ENCODE results near the gene RUNX3.

The RUNX3 gene

DNA sequence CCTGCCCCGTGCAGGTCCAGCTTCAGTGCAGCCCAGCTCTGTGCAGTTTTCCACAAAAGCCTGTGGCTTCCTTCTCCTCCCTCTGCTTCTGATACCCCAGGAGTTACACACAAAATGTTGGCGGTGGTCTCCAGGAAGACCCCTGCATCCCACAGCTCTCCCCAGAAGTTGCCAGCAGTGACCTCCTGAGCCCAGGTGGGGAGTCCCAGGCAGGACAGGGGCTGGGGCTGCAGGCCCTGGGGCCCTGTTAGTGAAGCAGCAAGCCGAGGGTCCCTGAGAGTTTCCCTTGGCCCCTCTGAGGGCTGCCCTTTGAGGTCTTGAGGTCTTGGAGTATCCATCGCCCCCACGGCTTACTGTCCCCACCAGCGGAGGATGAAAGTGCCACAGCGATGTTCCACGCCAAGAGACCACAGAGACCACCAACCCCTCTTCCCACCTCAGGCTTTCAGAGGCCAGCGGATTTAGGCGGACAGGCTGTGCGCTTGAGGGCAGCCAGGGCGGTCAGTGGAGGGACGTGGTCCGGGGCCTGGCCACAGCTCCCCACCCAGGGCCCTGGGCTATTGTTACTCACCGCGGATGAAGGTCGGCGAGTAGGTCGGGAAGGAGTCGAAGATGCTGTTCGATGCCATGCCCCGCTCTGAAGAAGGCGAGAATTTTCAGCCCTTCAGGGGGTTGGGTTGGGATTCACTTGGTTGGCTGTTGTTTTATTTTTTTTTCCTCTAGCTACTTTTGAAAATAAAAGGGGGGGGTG, 34.0 kb upstream of the RUNX3 start:
- no peak for DNase-seq

DNA sequence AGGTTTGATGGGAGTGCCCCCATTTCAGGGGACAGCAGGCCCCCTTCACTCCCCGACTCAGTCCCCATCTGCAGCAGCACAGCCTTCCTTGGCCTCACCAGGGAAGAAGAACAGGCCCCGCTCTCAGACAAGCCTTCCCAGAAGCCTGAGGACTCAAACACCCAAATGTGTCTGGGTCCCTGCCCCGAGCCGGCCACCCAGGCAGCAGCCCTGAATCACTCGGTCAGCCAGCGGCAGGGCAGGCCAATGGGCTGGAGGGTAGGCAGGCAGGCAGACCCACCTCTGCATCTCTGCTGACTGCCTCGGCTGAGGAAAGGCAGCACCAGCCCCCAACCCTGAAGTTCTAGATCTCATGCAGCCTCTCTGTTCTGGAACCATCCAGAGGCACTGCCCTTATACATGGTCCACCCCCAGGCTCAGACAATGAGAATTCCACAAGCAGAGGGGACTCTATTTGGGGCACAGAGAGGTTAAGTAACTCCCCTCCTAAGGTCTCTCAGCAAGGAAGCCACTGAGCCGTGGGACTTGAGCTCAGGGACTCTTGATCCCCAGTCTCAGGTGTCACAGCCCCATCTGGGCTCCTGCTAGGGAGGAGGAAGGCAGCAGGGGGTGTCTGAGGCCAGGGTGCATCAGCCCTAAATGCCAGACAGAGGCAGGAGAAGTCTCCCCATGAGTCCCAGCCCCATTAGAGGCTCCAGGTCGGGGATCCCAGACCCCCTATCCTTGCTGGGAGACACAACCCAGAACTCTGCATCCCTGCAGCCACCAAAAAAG, 33.2 kb upstream of the RUNX3 start:
- DNase-seq: no peak

DNA sequence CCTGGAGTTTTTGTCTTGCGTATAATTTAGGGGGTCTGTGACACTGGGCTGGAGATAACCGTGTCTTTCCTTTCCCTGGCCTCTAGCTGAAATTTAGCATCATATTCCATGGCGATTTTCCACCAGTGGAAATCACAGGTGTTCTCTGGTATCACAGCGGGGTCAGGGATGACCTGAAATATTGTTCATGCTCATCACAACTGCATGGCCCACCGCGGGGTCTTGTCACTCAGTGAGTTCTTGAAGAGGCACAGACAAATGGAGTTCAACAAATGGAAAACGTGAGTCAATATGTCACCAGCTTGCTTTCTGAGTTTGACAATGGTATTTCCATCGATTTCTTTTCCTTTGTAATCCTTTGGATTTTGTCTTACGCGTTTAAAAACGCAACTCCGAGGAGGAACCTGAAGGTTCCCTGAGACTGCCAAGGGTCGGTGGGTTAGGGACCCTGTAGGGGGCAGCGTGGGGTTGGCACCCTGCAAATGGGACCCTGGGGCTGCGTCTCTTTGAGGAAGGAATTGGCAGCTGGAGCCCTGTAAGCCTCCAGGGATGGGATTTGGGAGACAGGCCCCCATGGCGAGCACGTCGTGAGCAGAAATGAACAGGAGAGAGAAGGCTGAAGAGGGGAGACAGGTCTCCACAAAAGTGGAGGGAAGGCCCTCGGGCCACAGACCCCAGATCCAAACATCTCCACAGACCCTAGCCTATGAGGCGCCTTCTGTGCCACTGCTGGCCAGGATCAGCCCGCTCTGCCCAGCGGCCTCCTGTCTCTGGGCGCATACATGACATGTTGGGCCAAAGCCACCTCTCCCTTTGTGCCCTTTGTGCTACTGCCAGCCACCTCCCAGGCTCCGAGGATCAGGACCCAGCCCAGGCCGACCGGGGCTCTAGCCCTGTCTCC, 32.1 kb upstream of the RUNX3 start:
- DNase-seq: no peak

DNA sequence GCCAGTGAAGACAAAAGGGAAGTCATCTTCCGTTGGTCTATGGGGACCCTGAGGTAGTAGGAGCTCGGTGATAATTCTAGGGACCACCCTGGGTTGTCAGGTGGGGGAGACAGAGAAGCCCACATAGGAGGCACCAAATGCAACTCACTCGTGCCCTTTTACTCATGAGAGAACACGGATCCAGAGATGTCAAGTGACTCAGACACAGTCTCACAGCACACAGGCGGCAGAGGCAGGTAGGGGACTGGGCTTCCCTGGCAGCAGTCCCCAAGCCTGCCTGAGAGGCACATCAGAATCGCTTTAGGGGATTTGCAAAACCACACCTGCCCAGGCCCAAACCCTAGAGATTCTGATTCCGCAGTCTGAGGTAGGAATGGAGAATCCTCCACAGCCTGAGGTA, 31.3 kb upstream of the RUNX3 start:
- DNase-seq: no peak

DNA sequence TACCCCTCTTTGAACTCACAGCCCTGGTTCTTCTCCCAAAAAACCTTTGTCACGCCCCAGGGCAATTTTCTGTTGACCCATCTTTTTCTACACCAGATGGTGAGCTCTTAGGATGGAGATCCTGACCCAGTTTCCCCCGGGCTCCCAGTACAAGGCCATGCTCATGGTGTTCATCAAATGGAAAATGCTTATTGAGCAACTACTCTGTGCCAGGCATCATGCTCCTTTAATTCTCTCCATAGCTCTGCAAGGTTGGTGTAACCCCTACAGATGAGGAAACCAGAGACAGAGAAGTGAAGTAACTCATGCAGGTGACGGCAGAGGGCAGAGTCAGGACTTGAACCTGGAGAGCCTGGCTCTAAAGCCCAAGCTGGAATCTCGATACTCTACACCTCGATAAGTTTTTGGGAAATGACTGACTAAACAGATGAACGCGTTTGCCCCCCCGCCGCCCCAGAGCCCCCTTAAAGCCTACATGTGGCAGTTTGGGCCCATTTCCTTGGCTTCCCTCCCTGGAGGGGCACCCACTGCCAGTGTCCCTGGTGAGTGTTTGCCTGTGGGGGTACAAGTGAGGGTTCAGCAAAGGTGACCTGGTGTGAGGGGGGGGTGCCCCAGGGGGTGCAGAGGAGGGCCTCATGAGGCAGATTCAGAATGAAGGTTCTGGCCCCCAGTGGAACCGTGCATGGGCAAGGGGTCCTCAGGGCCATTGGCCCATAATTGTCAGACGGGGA, 30.2 kb upstream of the RUNX3 start:
- DNase-seq: no peak

DNA sequence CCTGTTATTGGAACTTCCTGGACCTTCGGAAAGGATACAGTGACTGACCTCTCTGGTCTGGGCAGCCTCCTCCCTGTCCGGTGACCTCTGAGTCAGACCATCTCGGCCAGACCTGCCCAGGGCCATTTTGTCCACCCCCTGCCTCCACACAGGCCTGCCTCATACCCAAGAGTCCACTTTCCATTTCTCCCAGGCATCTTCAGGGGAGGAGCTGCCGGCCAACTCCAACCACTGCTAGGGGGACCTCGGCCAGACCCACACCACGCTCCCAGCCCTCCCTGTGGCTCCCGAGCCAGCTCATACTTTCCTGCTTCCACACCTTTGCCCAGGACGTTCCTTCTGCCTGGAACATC, 29.5 kb upstream of the RUNX3 start:
- DNase-seq: no peak

DNA sequence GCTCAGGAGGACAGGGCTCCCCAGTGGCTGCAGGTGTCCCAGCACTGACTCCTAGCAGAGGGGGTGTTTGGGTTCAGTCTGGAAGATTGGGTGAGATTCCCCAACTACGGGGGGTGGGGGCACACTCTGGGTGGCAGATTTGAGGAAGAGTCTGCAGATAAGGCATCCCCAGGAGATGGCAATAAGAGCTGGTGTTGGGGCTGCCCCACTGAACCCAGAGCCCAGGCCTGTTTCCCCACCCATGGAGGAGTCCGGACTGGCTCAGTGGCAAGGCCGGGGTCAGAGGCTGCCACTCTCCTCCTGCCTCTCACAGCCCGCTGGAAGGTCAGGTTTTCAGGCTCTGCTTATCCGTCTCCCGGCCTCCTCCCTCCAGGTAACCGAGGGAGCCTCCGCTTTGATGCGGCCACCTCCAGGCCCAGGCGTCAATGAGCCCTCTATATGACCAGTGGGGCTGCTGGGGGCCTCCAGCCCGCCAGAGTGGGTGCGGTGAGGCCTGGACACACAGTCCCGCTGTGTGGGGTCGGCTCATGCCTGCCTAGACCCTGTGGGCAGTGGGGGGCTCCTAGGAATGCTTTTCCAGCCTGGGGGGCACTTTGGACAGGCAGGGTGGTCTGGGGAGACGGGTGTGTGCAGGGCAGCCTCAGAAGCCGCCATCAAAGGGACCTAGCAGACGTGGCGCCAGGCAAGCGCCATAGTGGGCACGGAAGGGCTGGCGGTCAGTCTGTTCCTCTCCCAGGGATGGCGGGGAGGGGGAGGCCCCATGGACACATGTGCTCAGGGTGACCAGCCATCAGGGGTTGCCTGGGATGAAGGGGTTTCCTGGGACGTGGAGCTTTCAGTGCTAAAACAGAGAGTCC, 28.9 kb upstream of the RUNX3 start:
- DNase-seq: no peak

DNA sequence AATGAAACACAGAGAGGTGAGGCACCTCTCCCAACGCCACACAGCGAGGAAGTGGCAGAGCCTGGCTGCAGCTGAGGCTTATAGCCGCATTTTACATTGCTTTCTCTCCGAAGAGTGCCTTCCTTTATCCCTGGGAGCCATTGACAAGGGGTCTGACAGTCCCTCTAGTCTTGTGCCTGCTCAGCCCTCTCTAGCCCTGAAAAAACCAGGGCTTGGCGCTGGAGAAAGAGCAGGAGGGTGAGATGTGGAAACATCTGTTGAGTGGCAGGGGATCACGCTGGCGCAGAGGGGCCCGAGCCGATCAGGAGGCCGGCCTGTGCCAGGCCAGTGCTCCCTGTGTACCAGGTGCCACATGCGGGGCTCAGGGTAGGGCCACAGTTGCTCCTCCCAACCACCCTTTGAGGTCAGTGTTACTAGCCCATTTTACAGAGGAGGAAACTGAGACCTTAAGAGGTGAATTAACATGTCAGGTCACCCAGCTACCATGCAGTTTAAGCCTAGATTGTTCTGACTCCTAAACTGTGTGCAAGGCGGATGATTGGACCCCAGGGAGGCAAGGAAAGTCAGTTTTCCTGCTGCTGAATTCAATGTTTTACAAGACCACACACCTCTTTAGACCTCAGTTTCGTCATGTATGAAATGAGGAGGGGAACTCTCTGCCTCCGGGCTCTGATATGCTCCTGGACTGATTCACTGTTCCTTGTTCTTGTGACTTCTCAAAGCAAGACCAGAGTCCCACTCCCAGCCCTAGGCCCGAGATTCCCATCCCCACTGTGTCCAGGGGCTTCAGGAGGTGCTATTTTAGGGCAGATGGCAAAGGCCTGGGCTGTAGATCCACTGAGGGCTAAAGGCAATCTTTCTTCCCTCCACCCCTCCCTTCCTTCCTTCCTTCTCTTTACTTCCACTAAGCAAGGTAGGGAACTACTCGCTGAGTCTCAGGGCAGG, 28.0 kb upstream of the RUNX3 start:
- DNase-seq: no peak

DNA sequence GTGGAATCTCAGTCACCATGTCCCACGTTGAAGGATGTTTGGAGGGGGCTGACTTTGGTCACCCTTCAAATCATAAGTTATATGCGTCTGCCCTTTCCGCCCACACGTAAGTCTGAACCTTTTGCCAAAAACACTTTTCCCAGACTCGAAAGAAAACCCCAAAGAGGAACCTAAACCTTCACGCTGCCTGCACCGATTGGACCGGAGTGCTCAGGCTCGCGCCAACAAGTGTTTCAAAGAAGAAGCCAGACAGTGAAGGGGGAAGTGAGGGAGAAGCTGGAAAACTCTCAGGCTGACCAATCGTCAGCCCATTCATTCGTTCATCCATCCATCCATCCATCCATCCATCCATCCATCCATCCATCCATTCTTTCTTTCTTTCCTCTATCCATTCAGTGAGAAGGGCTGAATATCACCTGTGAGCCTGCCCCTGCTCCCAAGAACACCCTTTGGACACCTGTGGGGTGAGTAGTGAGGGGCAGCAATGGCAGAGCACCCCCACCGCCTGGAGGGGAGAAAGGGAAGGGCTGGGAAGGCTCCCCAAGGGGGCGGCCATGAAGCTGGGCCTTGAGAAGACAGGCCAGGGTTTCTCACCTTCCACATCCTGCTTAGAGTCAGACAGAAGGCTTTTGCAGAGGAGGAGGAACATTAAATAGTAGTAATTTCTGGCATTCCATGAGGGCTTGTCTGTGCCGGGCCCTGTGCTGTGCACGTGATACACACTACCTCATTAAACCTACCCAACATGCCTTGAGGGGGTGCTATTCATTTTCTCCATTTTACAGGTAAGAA, 27.1 kb upstream of the RUNX3 start:
- DNase-seq: no peak

DNA sequence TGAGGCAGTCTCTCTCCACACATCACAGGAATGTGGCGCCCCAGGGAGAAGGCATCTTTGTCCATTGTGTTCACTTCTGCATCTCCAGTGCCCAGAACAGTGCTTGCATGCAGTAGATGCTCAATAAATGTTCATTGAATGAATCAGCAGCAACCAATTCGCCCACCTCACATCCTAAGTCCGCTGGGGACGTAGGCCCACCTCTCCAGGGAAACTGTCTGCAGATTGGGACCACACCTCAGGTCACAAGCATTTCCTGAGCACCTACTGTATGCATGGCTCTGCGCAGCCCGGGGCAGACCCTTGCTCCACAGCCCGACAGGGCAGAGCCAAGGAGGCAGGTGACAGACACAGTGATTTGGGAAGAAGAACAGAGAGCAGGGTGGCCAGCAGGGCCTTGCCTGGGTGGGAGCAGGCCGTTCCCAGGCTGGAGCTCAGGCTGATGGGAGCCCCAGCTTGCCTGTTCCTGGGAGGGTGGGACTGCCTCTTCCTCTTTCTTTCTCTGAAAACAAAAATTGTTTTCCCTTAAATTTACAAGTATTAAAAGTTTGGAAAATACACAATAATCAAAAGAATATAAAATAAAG, 25.8 kb upstream of the RUNX3 start:
- no peak for DNase-seq

DNA sequence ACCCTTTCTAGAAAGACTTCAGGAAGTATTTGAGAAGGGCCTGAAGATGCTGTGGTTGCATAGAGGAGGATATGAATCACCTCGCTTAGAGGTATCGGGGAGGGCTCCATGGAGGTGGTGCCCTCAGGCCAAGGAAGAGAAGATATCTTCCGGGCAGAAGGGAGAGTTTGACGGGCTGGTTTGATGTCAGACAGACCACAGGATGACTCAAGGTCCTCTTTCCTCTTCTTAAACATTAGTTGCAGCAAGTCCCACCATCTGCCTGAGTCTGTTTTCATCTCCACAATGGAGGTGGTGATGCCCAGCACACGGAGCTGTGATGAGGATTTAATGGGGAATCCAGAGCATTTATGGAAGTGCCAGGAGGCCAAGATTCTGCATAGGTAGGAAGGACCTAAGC, 25.1 kb upstream of the RUNX3 start:
- no peak for DNase-seq

DNA sequence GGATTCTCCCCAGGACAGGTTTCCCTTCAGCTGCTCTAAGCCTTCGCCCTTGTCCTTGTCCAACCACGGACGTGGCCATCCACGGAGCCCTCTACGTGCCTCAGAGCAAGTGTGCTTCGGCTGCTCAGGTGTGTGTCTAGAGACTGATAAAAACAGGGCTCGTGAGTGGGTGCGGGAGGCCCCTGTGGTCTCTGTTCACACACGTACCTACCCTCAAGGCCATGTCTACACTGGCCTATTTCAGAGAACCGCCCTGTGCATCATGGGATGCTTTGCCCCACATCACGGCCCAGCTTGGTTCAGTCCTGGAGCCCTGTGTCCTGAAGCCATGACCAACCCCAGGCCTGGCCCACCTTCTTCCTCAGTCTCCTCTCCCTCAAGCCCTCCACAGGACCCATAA, 24.6 kb upstream of the RUNX3 start:
- DNase-seq: no peak

DNA sequence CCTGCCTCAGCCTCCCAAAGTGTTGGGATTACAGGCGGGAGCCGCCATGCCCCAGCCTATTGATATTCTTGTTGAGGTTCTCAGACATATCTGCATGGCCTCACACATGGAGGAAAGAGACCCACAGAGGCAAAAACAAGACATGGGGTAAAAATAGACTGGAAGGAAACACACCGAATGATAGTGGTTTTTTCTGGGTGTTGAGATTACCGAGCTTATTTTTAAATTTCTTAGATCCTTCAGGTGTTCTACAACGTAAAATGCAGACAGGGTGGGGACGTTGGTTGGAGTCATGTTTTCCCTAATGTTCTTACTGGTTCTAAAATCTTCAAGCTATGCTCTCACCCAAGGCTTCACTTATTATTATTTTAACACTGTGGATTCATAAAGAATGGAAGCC, 23.9 kb upstream of the RUNX3 start:
- DNase-seq: no peak

DNA sequence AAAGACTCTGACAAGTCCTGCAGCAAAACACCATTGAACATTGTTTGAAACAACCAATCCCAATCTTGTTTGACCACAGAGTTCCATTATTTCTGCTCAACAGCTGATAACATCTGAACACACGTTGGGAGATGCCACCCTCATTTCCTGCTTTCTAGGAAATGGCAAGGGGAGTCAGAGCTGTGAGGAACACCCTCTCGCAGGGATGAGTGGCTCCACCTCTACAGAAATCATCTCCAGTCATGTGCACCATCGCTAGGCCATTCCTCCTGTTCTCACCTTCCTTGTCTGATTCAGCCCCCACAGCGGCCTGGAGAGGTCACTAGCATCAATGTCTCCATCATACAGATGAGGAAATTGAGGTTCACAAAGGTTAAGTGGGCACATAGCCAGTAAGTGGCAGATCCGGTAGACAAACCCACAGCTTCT, 22.4 kb upstream of the RUNX3 start:
- no peak for DNase-seq

DNA sequence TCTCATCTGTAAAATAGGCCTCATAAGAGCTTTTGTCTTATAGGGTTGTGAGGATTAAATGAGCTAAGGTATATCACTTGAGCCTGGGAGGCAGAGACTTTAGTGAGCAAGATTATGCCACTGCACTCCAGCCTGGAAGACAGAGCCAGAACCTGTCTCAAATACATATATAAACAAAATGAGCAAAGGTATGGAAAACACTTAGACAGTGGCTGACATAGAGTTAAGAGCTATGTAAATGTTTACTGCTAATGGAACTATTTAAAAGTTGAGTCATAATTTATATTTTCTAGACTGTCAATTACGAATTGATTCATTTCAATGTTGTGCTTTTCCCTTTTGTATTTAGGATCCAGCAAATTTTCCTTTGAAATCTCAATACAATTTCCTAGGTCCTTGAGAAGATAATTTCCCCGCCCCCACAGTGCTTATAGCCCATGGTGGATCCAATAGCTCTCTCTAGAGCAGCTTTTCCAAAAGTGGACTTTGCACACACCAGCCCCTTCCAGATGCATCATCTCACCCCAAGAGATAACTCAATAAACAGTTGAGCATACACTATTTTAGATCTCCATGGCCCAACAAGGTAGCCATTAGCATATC, 21.8 kb upstream of the RUNX3 start:
- DNase-seq: no peak

DNA sequence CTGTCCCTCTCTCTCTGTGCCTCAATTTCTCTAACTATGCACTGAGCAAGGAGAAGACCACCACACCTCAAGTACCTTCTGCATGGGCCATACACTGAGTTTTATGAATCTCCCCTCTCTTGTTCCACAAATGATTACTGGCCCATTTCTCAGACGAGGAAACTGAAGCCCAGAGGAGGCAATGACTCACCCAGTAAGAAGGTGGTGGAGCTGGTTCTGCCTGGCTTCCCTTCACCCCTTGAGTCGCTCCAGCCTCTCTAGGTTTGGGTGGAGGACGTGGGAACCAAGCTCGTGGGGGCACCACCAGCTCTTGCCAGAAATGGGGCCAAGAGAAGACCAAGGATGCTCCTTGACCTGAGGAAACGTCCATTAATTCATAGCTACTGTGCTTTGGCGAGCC, 21.3 kb upstream of the RUNX3 start:
- DNase-seq: no peak

DNA sequence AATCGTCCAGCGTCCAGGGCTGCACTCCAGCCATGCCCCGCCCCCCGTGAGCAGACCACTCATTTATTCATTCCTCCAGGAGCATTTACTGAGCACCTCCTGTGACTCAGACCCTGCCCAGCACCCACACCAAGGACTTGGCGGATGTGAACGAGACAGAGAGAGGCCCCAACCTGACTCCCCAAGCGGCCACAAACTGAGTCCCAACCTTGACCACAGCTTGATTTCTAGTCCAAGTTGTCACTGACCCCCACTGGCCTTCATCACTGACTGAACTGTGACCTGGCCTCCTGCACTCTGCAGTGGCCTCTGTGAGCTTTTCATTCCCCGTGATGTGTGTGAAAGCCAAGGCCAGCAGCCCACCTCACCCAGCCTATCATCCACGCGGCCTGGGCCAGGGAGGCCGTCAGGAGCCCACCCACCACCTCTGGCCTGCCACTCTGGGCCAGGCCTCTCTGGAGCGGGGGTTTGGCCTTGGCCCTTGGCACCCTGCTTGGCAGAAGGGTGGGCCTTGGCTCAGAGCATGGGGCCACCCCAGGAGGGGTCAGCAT, 19.3 kb upstream of the RUNX3 start:
- DNase-seq: no peak

Measured in anterior cingulate cortex (tissue), 58 donors.